ENCODE measurements around the gene ATP8B4.
"Not testable (repeated sequence)": the region's sequence is repeated elsewhere in the genome, so short reads cannot be mapped to it uniquely, and the experiment has no call there.

The ATP8B4 gene

GRCh38 chr15:50109076-50109987 is 9.7 kb downstream of the ATP8B4 start:
- DNase-seq, result peak; percentile 21

GRCh38 chr15:50108461-50108860 is 10.6 kb downstream of the ATP8B4 start:
- no peak for DNase-seq

GRCh38 chr15:50107591-50108408 is 11.2 kb downstream of the ATP8B4 start:
- DNase-seq, result no peak

- no peak for DNase-seq
Observed at GRCh38 chr15:50107157-50107556, 11.9 kb downstream of the ATP8B4 start.

- no peak for DNase-seq
Observed at GRCh38 chr15:50106457-50106856, 12.6 kb downstream of the ATP8B4 start.

- no peak for DNase-seq
Observed at GRCh38 chr15:50100486-50100885, 18.5 kb downstream of the ATP8B4 start.

GRCh38 chr15:50098545-50098944 is 20.5 kb downstream of the ATP8B4 start:
- no peak for DNase-seq

GRCh38 chr15:50095938-50096821 is 22.9 kb downstream of the ATP8B4 start:
- no peak for DNase-seq

GRCh38 chr15:50089386-50089785 is 29.6 kb downstream of the ATP8B4 start:
- DNase-seq, result not testable (repeated sequence)

GRCh38 chr15:50084932-50085331 is 34.1 kb downstream of the ATP8B4 start:
- no peak for DNase-seq

- no peak for DNase-seq
Observed at GRCh38 chr15:50083424-50084025, 35.5 kb downstream of the ATP8B4 start.

GRCh38 chr15:50082066-50082465 is 37.0 kb downstream of the ATP8B4 start:
- no peak for DNase-seq

GRCh38 chr15:50077651-50078050 is 41.4 kb downstream of the ATP8B4 start:
- DNase-seq, result no peak

- DNase-seq, result no peak
Observed at GRCh38 chr15:50077176-50077575, 41.9 kb downstream of the ATP8B4 start.

GRCh38 chr15:50075319-50075718 is 43.7 kb downstream of the ATP8B4 start:
- DNase-seq, result no peak

- DNase-seq, result no peak
Observed at GRCh38 chr15:50071551-50072258, 47.3 kb downstream of the ATP8B4 start.

GRCh38 chr15:50068016-50068415 is 51.0 kb downstream of the ATP8B4 start:
- DNase-seq, result no peak

GRCh38 chr15:50067254-50067653 is 51.8 kb downstream of the ATP8B4 start:
- DNase-seq, result no peak

GRCh38 chr15:50066666-50067065 is 52.4 kb downstream of the ATP8B4 start:
- DNase-seq, result no peak

GRCh38 chr15:50066202-50066601 is 52.8 kb downstream of the ATP8B4 start:
- peak; percentile 3 for DNase-seq

- DNase-seq, result no peak
Observed at GRCh38 chr15:50065279-50065678, 53.8 kb downstream of the ATP8B4 start.

Measured in fibroblast of skin of scalp (primary cell).